ENCODE measurements around the gene SERPING1. TPM values are rescaled to one million over a fixed set of nuclear protein-coding genes. Genes with fewer than 3 reads are reported as not detected.
A peak's percentile ranks its signal among the peaks of the same experiment; 100 is the strongest.

Gene SERPING1
- total RNA-seq, 1 donor = 31.5 TPM

DNA sequence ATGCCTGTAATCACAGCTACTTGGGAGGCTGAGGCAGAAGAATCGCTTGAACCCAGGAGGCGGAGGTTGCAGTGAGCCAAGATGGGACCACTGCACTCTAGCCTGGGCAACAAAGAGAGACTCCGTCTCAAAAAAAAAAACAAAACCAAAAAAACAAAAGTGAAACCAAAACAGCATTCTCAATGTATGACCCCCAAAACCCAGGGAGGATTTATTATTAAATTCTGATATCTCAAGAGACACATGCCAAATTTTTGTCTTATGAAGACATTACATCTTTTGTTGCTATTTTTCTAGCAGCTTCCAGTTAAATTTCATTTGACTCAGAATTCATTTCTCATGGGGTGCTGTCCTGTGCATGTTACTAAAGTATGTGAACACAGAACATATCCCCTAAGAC lies 55.2 kb downstream of the SERPING1 start:
- TF ChIP-seq, protein P1, sequence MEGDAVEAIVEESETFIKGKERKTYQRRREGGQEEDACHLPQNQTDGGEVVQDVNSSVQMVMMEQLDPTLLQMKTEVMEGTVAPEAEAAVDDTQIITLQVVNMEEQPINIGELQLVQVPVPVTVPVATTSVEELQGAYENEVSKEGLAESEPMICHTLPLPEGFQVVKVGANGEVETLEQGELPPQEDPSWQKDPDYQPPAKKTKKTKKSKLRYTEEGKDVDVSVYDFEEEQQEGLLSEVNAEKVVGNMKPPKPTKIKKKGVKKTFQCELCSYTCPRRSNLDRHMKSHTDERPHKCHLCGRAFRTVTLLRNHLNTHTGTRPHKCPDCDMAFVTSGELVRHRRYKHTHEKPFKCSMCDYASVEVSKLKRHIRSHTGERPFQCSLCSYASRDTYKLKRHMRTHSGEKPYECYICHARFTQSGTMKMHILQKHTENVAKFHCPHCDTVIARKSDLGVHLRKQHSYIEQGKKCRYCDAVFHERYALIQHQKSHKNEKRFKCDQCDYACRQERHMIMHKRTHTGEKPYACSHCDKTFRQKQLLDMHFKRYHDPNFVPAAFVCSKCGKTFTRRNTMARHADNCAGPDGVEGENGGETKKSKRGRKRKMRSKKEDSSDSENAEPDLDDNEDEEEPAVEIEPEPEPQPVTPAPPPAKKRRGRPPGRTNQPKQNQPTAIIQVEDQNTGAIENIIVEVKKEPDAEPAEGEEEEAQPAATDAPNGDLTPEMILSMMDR (IDR thresholded peaks at IDR 0.05; ENCODE audit: extremely low read depth, low read depth, low read length) = no peak
- peaks cover 38% of the 10 kb centered on the region for H3K4me1 ChIP-seq (ENCODE audit: insufficient read depth, low read length)
- DNase-seq (ENCODE audit: insufficient read length, low spot score, missing footprints) = peak; percentile 80
- H3K79me2 ChIP-seq (ENCODE audit: insufficient read depth, low read length) = peaks cover 1% of the 10 kb centered on the region
- no peak overlapping the region for H3K27ac ChIP-seq (ENCODE audit: low read depth, low read length)
- H3K4me2 ChIP-seq (ENCODE audit: insufficient read depth, low read length) = peak overlapping the region; percentile 68
- peak overlapping the region; percentile 43 for H3K4me3 ChIP-seq (ENCODE audit: insufficient read depth, low read length)
- peaks cover 13% of the 10 kb centered on the region for H3K27me3 ChIP-seq (ENCODE audit: insufficient read depth, low read length)
- no peak overlapping the region for H2AFZ ChIP-seq (ENCODE audit: low read length)
- H3K9me3 ChIP-seq (ENCODE audit: low read depth, low read length) = no peaks in the 10 kb centered on the region
- H4K20me1 ChIP-seq (ENCODE audit: insufficient read depth, low read length) = peaks cover 11% of the 10 kb centered on the region
- H3K36me3 ChIP-seq (ENCODE audit: insufficient read depth, low read length) = no peaks in the 10 kb centered on the region

DNA sequence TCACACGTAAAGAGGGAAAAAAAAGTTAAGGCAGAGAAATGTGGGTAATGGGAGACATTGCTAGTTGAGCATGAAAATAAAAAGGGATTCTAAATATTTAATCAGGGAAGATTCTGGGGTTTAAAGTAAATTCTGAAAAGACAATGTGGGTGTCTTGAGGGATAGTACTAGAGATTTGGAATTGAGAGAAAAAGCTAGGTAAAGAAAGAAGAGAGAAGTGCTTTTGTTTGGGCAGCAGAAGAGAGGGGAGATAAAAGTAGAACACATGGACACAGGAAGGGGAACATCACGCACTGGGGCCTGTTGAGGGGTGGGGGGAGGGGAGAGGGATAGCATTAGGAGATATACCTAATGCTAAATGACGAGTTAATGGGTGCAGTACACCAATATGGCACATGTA lies 55.7 kb downstream of the SERPING1 start:
- TF ChIP-seq, protein P1 (IDR thresholded peaks at IDR 0.05; ENCODE audit: extremely low read depth, low read depth, low read length) = no peak
- H3K79me2 ChIP-seq (ENCODE audit: insufficient read depth, low read length) = peaks cover 6% of the 10 kb centered on the region
- H3K4me2 ChIP-seq (ENCODE audit: insufficient read depth, low read length) = peak overlapping the region; percentile 68
- peak overlapping the region; percentile 43 for H3K4me3 ChIP-seq (ENCODE audit: insufficient read depth, low read length)
- peaks cover 36% of the 10 kb centered on the region for H3K4me1 ChIP-seq (ENCODE audit: insufficient read depth, low read length)
- DNase-seq (ENCODE audit: insufficient read length, low spot score, missing footprints) = no peak
- H2AFZ ChIP-seq (ENCODE audit: low read length) = no peak overlapping the region
- no peak overlapping the region for H3K27ac ChIP-seq (ENCODE audit: low read depth, low read length)
- H3K9me3 ChIP-seq (ENCODE audit: low read depth, low read length) = no peaks in the 10 kb centered on the region
- H3K36me3 ChIP-seq (ENCODE audit: insufficient read depth, low read length) = no peaks in the 10 kb centered on the region
- H3K27me3 ChIP-seq (ENCODE audit: insufficient read depth, low read length) = peaks cover 8% of the 10 kb centered on the region
- H4K20me1 ChIP-seq (ENCODE audit: insufficient read depth, low read length) = peaks cover 6% of the 10 kb centered on the region

DNA sequence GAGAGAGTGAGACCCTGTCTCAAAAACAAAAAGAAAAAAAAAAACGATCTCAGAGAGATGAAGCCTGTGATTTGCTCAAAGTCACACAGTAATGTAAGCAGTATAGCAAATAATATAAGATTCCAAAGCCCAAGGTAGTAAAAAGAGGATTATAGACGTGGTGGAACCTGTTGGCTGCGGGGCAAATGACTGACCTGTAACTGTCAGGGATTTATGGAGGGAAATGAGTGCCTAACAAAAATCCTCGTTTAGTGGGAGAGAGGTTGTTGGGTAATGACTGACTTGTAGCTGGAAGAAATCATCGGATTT lies 59.4 kb downstream of the SERPING1 start:
- Histone ChIP-seq H3K9me3 (ENCODE audit: low read depth, low read length) (no peaks in the 10 kb centered on the region), H3K36me3 (ENCODE audit: insufficient read depth, low read length) (peaks cover 25% of the 10 kb centered on the region), H3K4me2 (ENCODE audit: insufficient read depth, low read length) (peak overlapping the region; percentile 98), H4K20me1 (ENCODE audit: insufficient read depth, low read length) (no peaks in the 10 kb centered on the region), H3K27ac (ENCODE audit: low read depth, low read length) (peak overlapping the region; percentile 86), H3K27me3 (ENCODE audit: insufficient read depth, low read length) (no peaks in the 10 kb centered on the region), H3K79me2 (ENCODE audit: insufficient read depth, low read length) (peaks cover 29% of the 10 kb centered on the region), H3K4me1 (ENCODE audit: insufficient read depth, low read length) (peaks cover 22% of the 10 kb centered on the region), H2AFZ (ENCODE audit: low read length) (peak overlapping the region; percentile 93), H3K4me3 (ENCODE audit: insufficient read depth, low read length) (peak overlapping the region; percentile 79)
- TF ChIP-seq, protein P1 (IDR thresholded peaks at IDR 0.05; ENCODE audit: extremely low read depth, low read depth, low read length) = no peak
- no peak for DNase-seq (ENCODE audit: insufficient read length, low spot score, missing footprints)

DNA sequence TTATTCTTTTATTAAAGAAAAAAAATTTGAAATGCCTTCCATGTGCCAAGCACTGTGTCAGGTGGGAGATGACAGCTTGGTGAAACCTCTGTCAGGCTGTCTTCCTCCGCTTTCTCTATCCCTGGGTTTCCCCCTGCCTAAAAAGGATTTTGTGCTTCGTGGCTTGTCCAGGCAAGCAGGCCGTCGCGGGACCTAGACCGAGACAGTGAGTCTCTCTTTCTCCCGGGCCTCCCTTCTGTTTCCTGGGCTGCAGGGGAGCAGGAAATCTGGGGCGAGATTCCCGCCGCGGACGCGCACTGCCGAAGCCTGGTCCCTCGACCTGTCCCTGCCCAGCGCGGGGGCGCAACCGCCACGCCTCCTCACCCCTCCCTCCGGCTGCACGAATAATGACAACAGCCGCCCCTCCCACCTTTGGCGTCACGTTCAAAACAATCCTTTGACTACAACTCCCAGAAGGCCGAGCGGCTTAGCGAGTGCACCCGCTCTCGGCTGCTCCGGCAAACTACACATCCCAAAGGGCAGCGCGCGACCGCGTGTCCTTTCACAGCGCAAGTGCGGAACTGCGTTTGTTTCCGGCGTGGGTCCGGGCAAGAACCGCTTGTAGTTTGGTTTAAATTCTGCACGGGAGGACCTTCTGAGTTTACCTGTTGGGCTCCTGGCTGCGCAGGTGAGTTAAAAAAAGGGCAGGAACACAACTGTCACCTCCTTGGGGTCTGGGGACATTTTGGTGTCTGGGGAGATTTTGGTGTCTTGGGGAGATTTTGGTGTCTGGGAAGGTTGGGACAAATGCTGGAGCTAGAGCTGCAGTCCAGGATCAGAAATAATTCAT lies 59.9 kb downstream of the SERPING1 start, which contains the start of gene CLP1:
Gene CLP1 (plus strand): TSS at position 569 of the 829 bp plus-strand sequence. CDS start 1,715 bp downstream, outside the sequence.
- TF ChIP-seq, protein P1 (IDR thresholded peaks at IDR 0.05; ENCODE audit: extremely low read depth, low read depth, low read length) = no peak
- peaks cover 22% of the 10 kb centered on the region for H3K4me1 ChIP-seq (ENCODE audit: insufficient read depth, low read length)
- H3K4me3 ChIP-seq (ENCODE audit: insufficient read depth, low read length) = peak within 1 kb of the TSS; percentile 79
- H3K27me3 ChIP-seq (ENCODE audit: insufficient read depth, low read length) = no peaks in the 10 kb centered on the region
- H3K9me3 ChIP-seq (ENCODE audit: low read depth, low read length) = no peaks in the 10 kb centered on the region
- H3K79me2 ChIP-seq (ENCODE audit: insufficient read depth, low read length) = peaks cover 29% of the 10 kb centered on the region
- H3K36me3 ChIP-seq (ENCODE audit: insufficient read depth, low read length) = peaks cover 30% of the 10 kb centered on the region
- H4K20me1 ChIP-seq (ENCODE audit: insufficient read depth, low read length) = no peaks in the 10 kb centered on the region
- H3K27ac ChIP-seq (ENCODE audit: low read depth, low read length) = peak within 1 kb of the TSS; percentile 86
- H3K4me2 ChIP-seq (ENCODE audit: insufficient read depth, low read length) = peak within 1 kb of the TSS; percentile 98
- peak; percentile 97 for DNase-seq (ENCODE audit: insufficient read length, low spot score, missing footprints)
- peak within 1 kb of the TSS; percentile 93 for H2AFZ ChIP-seq (ENCODE audit: low read length)
